Measurements from ENCODE around the gene GRM5. TPM values are rescaled to one million over a fixed set of nuclear protein-coding genes. Genes with fewer than 3 reads are reported as not detected.

Gene GRM5
- total RNA-seq, 1 experiment from 2014 or later: 0.03 TPM

GRCh38 chr11:88482871-88483301, 582.9 kb downstream of the GRM5 start:
- H3K4me1 ChIP-seq (ENCODE audit: control insufficient read depth, insufficient read depth, low read length): no peaks in the 10 kb centered on the region
- ChIA-PET POLR2A (no interaction called here), CTCF (no interaction called here)
- no peak overlapping the region for H3K4me3 ChIP-seq (ENCODE audit: low read depth in 2 of 2, low read length in 2 of 2)
- TF ChIP-seq CTCF (IDR thresholded peaks at IDR 0.05) (no peak), REST (IDR thresholded peaks at IDR 0.05; ENCODE audit: insufficient read depth in 1 of 2, low read depth in 2 of 2, low read length in 1 of 2) (no peak), POLR2AphosphoS5 (IDR thresholded peaks at IDR 0.05; ENCODE audit: low read depth, low read length) (no peak), SIN3A (IDR thresholded peaks at IDR 0.05; ENCODE audit: borderline replicate concordance, insufficient read depth, low read depth, low read length) (no peak), TCF7L2 (IDR thresholded peaks at IDR 0.05; ENCODE audit: low read depth, low read length) (no peak)
- no peak overlapping the region for H3K27ac ChIP-seq (ENCODE audit: low read length)
- ATAC-seq: no peak
- H3K36me3 ChIP-seq (ENCODE audit: control insufficient read depth, insufficient read depth, low read length): no peaks in the 10 kb centered on the region
- BruUV-seq (replicated peaks): no TSS peak
- H3K27me3 ChIP-seq (ENCODE audit: control insufficient read depth, insufficient read depth, low read length): no peaks in the 10 kb centered on the region
- no peak for DNase-seq (ENCODE audit: low read depth, low spot score)
- no peaks in the 10 kb centered on the region for H3K9me3 ChIP-seq (ENCODE audit: control insufficient read depth, insufficient read depth, low read depth, low read length)
- intact Hi-C loops (cut with micrococcal nuclease; ENCODE audit: unreplicated experiment) (no loop called here), in situ Hi-C loops (cut with HindIII; ENCODE audit: low pct_unique_long_range_greater_than_20kb, low sequenced_read_pairs) (no loop called here)

GRCh38 chr11:88480223-88480622, 585.6 kb downstream of the GRM5 start:
- no peaks in the 10 kb centered on the region for H3K9me3 ChIP-seq (ENCODE audit: control insufficient read depth, insufficient read depth, low read depth, low read length)
- BruUV-seq (replicated peaks): no TSS peak
- TF ChIP-seq CTCF (IDR thresholded peaks at IDR 0.05) (no peak), REST (IDR thresholded peaks at IDR 0.05; ENCODE audit: insufficient read depth in 1 of 2, low read depth in 2 of 2, low read length in 1 of 2) (no peak), POLR2AphosphoS5 (IDR thresholded peaks at IDR 0.05; ENCODE audit: low read depth, low read length) (no peak), SIN3A (IDR thresholded peaks at IDR 0.05; ENCODE audit: borderline replicate concordance, insufficient read depth, low read depth, low read length) (no peak), TCF7L2 (IDR thresholded peaks at IDR 0.05; ENCODE audit: low read depth, low read length) (no peak)
- ATAC-seq: no peak
- in situ Hi-C loops (cut with HindIII; ENCODE audit: low pct_unique_long_range_greater_than_20kb, low sequenced_read_pairs) (no loop called here), intact Hi-C loops (cut with micrococcal nuclease; ENCODE audit: unreplicated experiment) (no loop called here)
- peak; percentile 33 for DNase-seq (ENCODE audit: low read depth, low spot score)
- H3K36me3 ChIP-seq (ENCODE audit: control insufficient read depth, insufficient read depth, low read length): no peaks in the 10 kb centered on the region
- H3K4me1 ChIP-seq (ENCODE audit: control insufficient read depth, insufficient read depth, low read length): no peaks in the 10 kb centered on the region
- POLR2A ChIA-PET: no interaction called here
- H3K4me3 ChIP-seq (ENCODE audit: low read depth in 2 of 2, low read length in 2 of 2): no peak overlapping the region
- no peaks in the 10 kb centered on the region for H3K27me3 ChIP-seq (ENCODE audit: control insufficient read depth, insufficient read depth, low read length)
- H3K27ac ChIP-seq (ENCODE audit: low read length): no peak overlapping the region
- CTCF ChIA-PET: no interaction called here

Measured in Panc1 (cell line).